OCI-LY7 (cell line): ENCODE results near the gene TLR3. TPM values are rescaled to one million over a fixed set of nuclear protein-coding genes. Genes with fewer than 3 reads are reported as not detected.
"Not testable (repeated sequence)": the region's sequence is repeated elsewhere in the genome, so short reads cannot be mapped to it uniquely, and the experiment has no call there.

Source experiments
- BruUV-seq: library from RNA; stranded (reverse); fragments of 400-500 nt; replicated peaks from 2 replicates; lab custom pipeline; 2021; lab: Mats Ljungman, UMichigan
- CTCF ChIA-PET: fragments of 300-600 bp; sonication (Branson Sonifier 250); formaldehyde crosslinking; loops from one replicate; lab custom pipeline; 2022; ENCODE audit warnings: antibody characterized with exemption; ENCODE audit not compliant: unreplicated experiment; lab: Charles Lee
- POLR2A ChIA-PET: fragments of 300-600 bp; sonication (Branson Sonifier 250); formaldehyde crosslinking; loops from one replicate; lab custom pipeline; 2022; ENCODE audit warnings: antibody characterized with exemption; lab: Charles Lee
- DNase-seq: peaks from one replicate; pipeline ENCODE4 v3.0.0-alpha.2; 2015; ENCODE audit warnings: low spot score
- H2AFZ ChIP-seq: fragments of 200-600 bp; sonication (generic), shearing (Covaris generic); 2 replicates; pipeline ENCODE4 v1.6.1; 2014; ENCODE audit warnings: mild to moderate bottlenecking, antibody characterized with exemption, low read length, moderate library complexity
- H3K27ac ChIP-seq: fragments of 200-600 bp; sonication (generic); 2 replicates; pipeline ENCODE4 v1.5.1; 2014; ENCODE audit warnings: mixed run types, low read depth, mild to moderate bottlenecking, moderate library complexity, low read length, inconsistent platforms; ENCODE audit not compliant: poor library complexity, severe bottlenecking
- H3K36me3 ChIP-seq: fragments of 200-600 bp; sonication (generic); 2 replicates; pipeline ENCODE4 v1.6.1; 2014; ENCODE audit warnings: mild to moderate bottlenecking, antibody characterized with exemption, low read length, moderate library complexity, mixed read lengths; ENCODE audit not compliant: insufficient read depth
- H3K4me1 ChIP-seq: fragments of 200-600 bp; sonication (generic); 2 replicates; pipeline ENCODE4 v1.5.1; 2014; ENCODE audit warnings: mild to moderate bottlenecking, low read length; ENCODE audit not compliant: insufficient read depth, poor library complexity, severe bottlenecking
- H3K4me2 ChIP-seq: fragments of 200-600 bp; sonication (generic); 2 replicates; pipeline ENCODE4 v1.6.1; 2014; ENCODE audit warnings: mild to moderate bottlenecking, low read length
- H3K4me3 ChIP-seq: fragments of 200-600 bp; sonication (generic); 2 replicates; pipeline ENCODE4 v1.5.1; 2014; ENCODE audit warnings: mild to moderate bottlenecking, low read depth, low read length; ENCODE audit not compliant: poor library complexity, severe bottlenecking
- H3K79me2 ChIP-seq: fragments of 200-600 bp; sonication (generic); 2 replicates; pipeline ENCODE4 v1.6.1; 2016; ENCODE audit warnings: low read depth, mild to moderate bottlenecking, low read length, moderate library complexity, mixed read lengths; ENCODE audit not compliant: insufficient read depth
- H3K9me2 ChIP-seq: fragments of 200-600 bp; sonication (generic); 2 replicates; pipeline ENCODE4 v1.6.1; 2016; ENCODE audit warnings: mild to moderate bottlenecking, low read length, mixed read lengths; ENCODE audit not compliant: insufficient read depth
- H3K9me3 ChIP-seq: fragments of 200-600 bp; sonication (generic); 2 replicates; pipeline ENCODE4 v1.6.1; 2014; ENCODE audit warnings: mild to moderate bottlenecking, mixed run types, low read length, mixed read lengths
- H4K20me1 ChIP-seq: fragments of 200-600 bp; sonication (generic); 2 replicates; pipeline ENCODE4 v1.6.1; 2014; ENCODE audit warnings: mild to moderate bottlenecking, antibody characterized with exemption, low read length, moderate library complexity, mixed read lengths; ENCODE audit not compliant: insufficient read depth
- EZH2phosphoT487 ChIP-seq: fragments of 200-600 bp; sonication (generic); IDR thresholded peaks from 2 replicates; pipeline ENCODE4 v1.6.1; 2018; ENCODE audit warnings: low read depth, borderline replicate concordance, mild to moderate bottlenecking, mixed run types, antibody characterized with exemption, low read length, moderate library complexity, mixed read lengths
- intact Hi-C: fragments of 100-400 bp; cut with micrococcal nuclease; formaldehyde crosslinking; loops from one replicate; pipeline ENCODE4 v1.10.0; 2022; ENCODE audit not compliant: unreplicated experiment
- total RNA-seq, 2 experiments: library from RNA; depleted of rRNA in 1 of 2; stranded (reverse); fragments of >200 nt in 1 of 2; shearing (Covaris generic) in 1 of 2; gene quantifications; 2 replicates each; pipeline ENCODE4 v1.2.3, GENCODE V29; 2014 to 2022
- TF ChIP-seq, protein P1 (sequence below): fragments of 200-600 bp; sonication (generic); conservative IDR thresholded peaks from 2 replicates; pipeline ENCODE4 v1.5.1; 2014; ENCODE audit warnings: mild to moderate bottlenecking, antibody characterized with exemption, low read length, moderate library complexity, mixed read lengths

Gene TLR3
- total RNA-seq, 2 experiments from 2014 or later: 0.38 to 0.53 TPM

DNA sequence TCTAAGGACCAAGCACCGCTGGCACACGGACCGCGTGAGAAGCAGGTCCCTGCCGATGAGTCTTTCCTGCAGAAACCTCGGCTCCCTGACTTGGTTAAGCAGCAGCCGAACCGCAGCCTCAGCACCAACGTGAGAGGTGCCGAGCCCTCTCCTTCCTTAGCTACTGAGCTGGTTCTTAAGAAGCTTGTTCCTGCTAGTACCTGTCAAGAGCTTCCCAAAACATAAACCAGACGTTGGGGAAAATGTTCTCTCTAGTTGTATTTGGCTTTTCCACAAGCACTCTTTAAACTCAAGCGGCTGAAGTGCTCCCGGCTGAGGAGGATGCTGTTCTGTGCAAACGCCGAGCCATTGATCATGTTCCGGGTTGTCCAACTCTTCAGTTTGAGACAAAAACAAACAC is 29.3 kb upstream of the TLR3 start:
- BruUV-seq: no TSS peak
- no peak overlapping the region for H2AFZ ChIP-seq
- H3K4me3 ChIP-seq: no peak overlapping the region
- H3K9me2 ChIP-seq: no peaks in the 10 kb centered on the region
- no peak for DNase-seq
- no peaks in the 10 kb centered on the region for H3K79me2 ChIP-seq
- H3K36me3 ChIP-seq: no peaks in the 10 kb centered on the region
- H3K9me3 ChIP-seq: no peaks in the 10 kb centered on the region
- ChIA-PET CTCF (interaction anchor here (0.6 to 0.8 kb wide), 2 partner anchors 224 to 399 kb away, joined by 3 to 4 read pairs; no protein-coding TSS in a partner anchor), POLR2A (interaction anchor here (0.6 kb wide), 1 partner anchor 34 kb away, joined by 3 read pairs; no protein-coding TSS in a partner anchor)
- H3K4me1 ChIP-seq: no peaks in the 10 kb centered on the region
- TF ChIP-seq, protein P1, sequence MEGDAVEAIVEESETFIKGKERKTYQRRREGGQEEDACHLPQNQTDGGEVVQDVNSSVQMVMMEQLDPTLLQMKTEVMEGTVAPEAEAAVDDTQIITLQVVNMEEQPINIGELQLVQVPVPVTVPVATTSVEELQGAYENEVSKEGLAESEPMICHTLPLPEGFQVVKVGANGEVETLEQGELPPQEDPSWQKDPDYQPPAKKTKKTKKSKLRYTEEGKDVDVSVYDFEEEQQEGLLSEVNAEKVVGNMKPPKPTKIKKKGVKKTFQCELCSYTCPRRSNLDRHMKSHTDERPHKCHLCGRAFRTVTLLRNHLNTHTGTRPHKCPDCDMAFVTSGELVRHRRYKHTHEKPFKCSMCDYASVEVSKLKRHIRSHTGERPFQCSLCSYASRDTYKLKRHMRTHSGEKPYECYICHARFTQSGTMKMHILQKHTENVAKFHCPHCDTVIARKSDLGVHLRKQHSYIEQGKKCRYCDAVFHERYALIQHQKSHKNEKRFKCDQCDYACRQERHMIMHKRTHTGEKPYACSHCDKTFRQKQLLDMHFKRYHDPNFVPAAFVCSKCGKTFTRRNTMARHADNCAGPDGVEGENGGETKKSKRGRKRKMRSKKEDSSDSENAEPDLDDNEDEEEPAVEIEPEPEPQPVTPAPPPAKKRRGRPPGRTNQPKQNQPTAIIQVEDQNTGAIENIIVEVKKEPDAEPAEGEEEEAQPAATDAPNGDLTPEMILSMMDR: no peak
- TF ChIP-seq EZH2phosphoT487: no peak
- no peaks in the 10 kb centered on the region for H4K20me1 ChIP-seq
- no peak overlapping the region for H3K4me2 ChIP-seq
- intact Hi-C loops: loop anchor here (5.0 to 10.0 kb wide), 2 partner anchors 567 to 995 kb away; partner anchors contain the start of gene CCDC110
- H3K27ac ChIP-seq: no peak overlapping the region

DNA sequence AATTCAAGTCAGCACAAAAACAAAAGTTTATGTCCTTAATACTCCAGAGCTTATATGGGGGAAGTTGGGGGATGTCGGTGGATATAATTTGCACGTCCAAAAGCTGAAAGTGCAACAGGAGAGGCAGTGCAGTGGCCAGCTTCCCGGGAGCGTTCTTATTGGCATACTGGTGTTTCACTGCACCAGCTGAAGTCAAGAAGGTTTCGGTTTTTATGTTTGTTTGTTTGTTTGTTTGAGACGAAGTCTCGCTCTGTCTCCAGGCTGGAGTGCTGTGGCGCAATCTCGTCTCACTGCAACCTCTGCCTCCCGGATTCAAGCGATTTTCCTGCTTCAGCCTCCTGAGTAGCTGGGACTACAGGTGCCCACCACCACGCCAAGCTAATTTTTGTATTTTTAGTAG is 28.6 kb upstream of the TLR3 start:
- Histone ChIP-seq H3K4me1 (no peaks in the 10 kb centered on the region), H4K20me1 (no peaks in the 10 kb centered on the region), H3K4me2 (no peak overlapping the region), H2AFZ (no peak overlapping the region), H3K36me3 (no peaks in the 10 kb centered on the region), H3K27ac (no peak overlapping the region), H3K79me2 (no peaks in the 10 kb centered on the region), H3K4me3 (no peak overlapping the region), H3K9me3 (no peaks in the 10 kb centered on the region), H3K9me2 (no peaks in the 10 kb centered on the region)
- no peak for DNase-seq
- TF ChIP-seq EZH2phosphoT487: no peak
- TF ChIP-seq, protein P1: no peak
- CTCF ChIA-PET: interaction anchor here (0.6 to 0.8 kb wide), 2 partner anchors 225 to 399 kb away, joined by 3 to 4 read pairs; no protein-coding TSS in a partner anchor
- POLR2A ChIA-PET: interaction anchor here (0.6 kb wide), 1 partner anchor 35 kb away, joined by 3 read pairs; no protein-coding TSS in a partner anchor
- intact Hi-C loops: no loop called here
- BruUV-seq: no TSS peak

DNA sequence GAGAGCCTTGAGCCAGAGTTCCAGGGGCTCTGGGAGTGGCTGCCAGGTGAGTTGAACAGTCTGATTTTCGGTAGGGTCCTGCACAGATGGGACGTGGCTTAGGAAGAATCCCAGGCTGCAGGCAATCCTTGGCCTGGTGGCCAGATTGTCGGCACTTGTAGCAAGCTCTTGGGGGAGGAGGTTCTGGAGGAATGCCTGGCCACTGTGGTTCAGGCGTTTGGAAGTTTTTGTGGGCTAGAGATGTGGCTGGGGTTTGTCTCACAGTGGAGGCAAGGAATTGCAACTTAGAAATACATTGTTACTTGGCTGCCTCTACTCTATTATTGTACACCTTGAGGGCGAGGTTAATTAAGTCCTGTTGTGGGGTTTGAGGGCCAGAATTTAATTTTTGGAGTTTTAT is 21.5 kb upstream of the TLR3 start:
- DNase-seq, H4K20me1 ChIP-seq, H3K4me1 ChIP-seq, intact Hi-C loops, H3K9me3 ChIP-seq, H2AFZ ChIP-seq, BruUV-seq, H3K4me3 ChIP-seq, H3K27ac ChIP-seq, H3K4me2 ChIP-seq, H3K9me2 ChIP-seq, H3K36me3 ChIP-seq, H3K79me2 ChIP-seq, POLR2A ChIA-PET: not testable (repeated sequence)
- CTCF ChIA-PET: interaction anchor here (0.6 kb wide), 1 partner anchor 265 kb away, joined by 3 read pairs; no protein-coding TSS in a partner anchor

DNA sequence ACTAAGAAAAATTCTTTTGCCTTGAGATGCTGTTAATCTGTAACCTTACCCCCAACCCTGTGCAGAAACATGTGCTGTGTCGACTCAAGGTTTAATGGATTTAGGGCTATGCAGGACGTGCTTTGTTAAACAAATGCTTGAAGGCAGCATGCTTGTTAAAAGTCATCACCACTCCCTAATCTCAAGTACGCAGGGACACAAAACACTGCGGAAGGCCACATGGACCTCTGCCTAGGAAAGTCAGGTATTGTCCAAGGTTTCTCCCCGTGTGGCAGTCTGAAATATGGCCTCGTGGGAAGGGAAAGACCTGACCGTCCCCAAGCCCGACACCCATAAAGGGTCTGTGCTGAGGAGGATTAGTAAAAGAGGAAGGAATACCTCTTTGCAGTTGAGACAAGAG is 18.8 kb upstream of the TLR3 start:
- DNase-seq, H3K36me3 ChIP-seq, CTCF ChIA-PET, H3K4me2 ChIP-seq, H3K27ac ChIP-seq, H3K9me2 ChIP-seq, H3K9me3 ChIP-seq, H2AFZ ChIP-seq, H4K20me1 ChIP-seq, H3K4me1 ChIP-seq, H3K79me2 ChIP-seq, H3K4me3 ChIP-seq, intact Hi-C loops, BruUV-seq: not testable (repeated sequence)
- POLR2A ChIA-PET: interaction anchor here (0.6 to 0.7 kb wide), 2 partner anchors 410 to 424 kb away, joined by 3 read pairs; no protein-coding TSS in a partner anchor
